Natural killer cell (primary cell): ENCODE data around the gene FHDC1. TPM values are rescaled to one million over a fixed set of nuclear protein-coding genes. Genes with fewer than 3 reads are reported as not detected.
A peak's percentile ranks its signal among the peaks of the same experiment; 100 is the strongest.

Experiments used
- ATAC-seq, 3 donors: fragments of 150-1000 bp in 2 of 3; fragments of 200-7000 bp in 1 of 3; cut with Tn5 transposase; 1 replicate in 1 of 3; 2 replicates in 2 of 3; pipeline ENCODE4 v1.10.0; 2021; ENCODE audit warnings: mild to moderate bottlenecking in 2 of 3, moderate library complexity in 2 of 3
- DNase-seq, 2 donors: peaks; one replicate each; pipeline versions ENCODE4 v3.0.0 to v3.0.0-alpha.2; 2013 to 2021; ENCODE audit warnings: mixed read lengths in 1 of 2
- H3K27ac ChIP-seq: one replicate; pipeline ENCODE4 v1.5.1; 2013; ENCODE audit warnings: mild to moderate bottlenecking, low read length
- H3K27me3 ChIP-seq: one replicate; pipeline ENCODE4 v1.6.1; 2013; ENCODE audit warnings: low read length; ENCODE audit not compliant: control insufficient read depth, insufficient read depth
- H3K36me3 ChIP-seq: one replicate; pipeline ENCODE4 v1.6.1; 2013; ENCODE audit warnings: low read length; ENCODE audit not compliant: control insufficient read depth, insufficient read depth
- H3K4me1 ChIP-seq: one replicate; pipeline ENCODE4 v1.6.1; 2013; ENCODE audit warnings: low read length; ENCODE audit not compliant: control insufficient read depth, insufficient read depth
- H3K4me3 ChIP-seq: one replicate; pipeline ENCODE4 v1.5.1; 2013; ENCODE audit warnings: low read length
- H3K9me3 ChIP-seq: one replicate; pipeline ENCODE4 v1.6.1; 2013; ENCODE audit warnings: low read length; ENCODE audit not compliant: control insufficient read depth, insufficient read depth
- H3K27ac Mint-ChIP-seq, 2 donors: one replicate each; pipeline ENCODE4 v1.8.0; 2022; ENCODE audit warnings: mild to moderate bottlenecking in 2 of 2, mixed read lengths in 2 of 2, moderate library complexity in 1 of 2
- H3K27me3 Mint-ChIP-seq, 2 donors: one replicate each; pipeline ENCODE4 v1.8.0; 2022; ENCODE audit warnings: low read depth in 2 of 2, mixed read lengths in 2 of 2
- H3K36me3 Mint-ChIP-seq: one replicate; pipeline ENCODE4 v1.8.0; 2022; ENCODE audit warnings: mixed read lengths
- H3K4me1 Mint-ChIP-seq, 2 donors: one replicate each; pipeline ENCODE4 v1.8.0; 2022; ENCODE audit warnings: mixed read lengths in 2 of 2
- H3K4me3 Mint-ChIP-seq: one replicate; pipeline ENCODE4 v1.8.0; 2022; ENCODE audit warnings: mild to moderate bottlenecking, moderate library complexity, mixed read lengths
- H3K9me3 Mint-ChIP-seq, 2 donors: one replicate each; pipeline ENCODE4 v1.8.0; 2022; ENCODE audit warnings: mixed read lengths in 2 of 2
- CTCF ChIP-seq: fragments of 200-600 bp; IDR thresholded peaks from one replicate; pipeline ENCODE4 v1.8.0; 2022; ENCODE audit warnings: antibody characterized with exemption
- WGBS: methylation state at CpG from one replicate; pipeline ENCODE4 v1.1.7; 2013; ENCODE audit warnings: missing lambda C conversion rate; ENCODE audit not compliant: insufficient coverage; 5-methylcytosine and 5-hydroxymethylcytosine counted together
- intact Hi-C: fragments of 100-400 bp; cut with micrococcal nuclease; formaldehyde crosslinking; loops from one replicate; pipeline ENCODE4 v1.14.2; 2022
- total RNA-seq, 4 donors: library from RNA; stranded (reverse); fragments of 120-200 nt in 1 of 4; gene quantifications; one replicate each; pipeline versions ENCODE4 v1.2.3 to v1.2.4, GENCODE V29; 2013 to 2022

The FHDC1 gene
- total RNA-seq, 3 donors from 2014 or later (not counting 1 experiment from before 2014, with no cell fraction given): 0.10 to 0.23 (median 0.16) TPM

- peaks cover 2% of the 10 kb centered on the region for H3K4me1 ChIP-seq
- intact Hi-C loops: no loop called here
- H3K27ac ChIP-seq: no peak overlapping the region
- ATAC-seq (no peak), DNase-seq (no peak)
- no peak overlapping the region for H3K4me3 ChIP-seq
- peaks cover 0 to 6% of the 10 kb centered on the region in 2 donors for H3K27me3 Mint-ChIP-seq
- H3K4me1 Mint-ChIP-seq: peaks cover 0 to 5% of the 10 kb centered on the region in 2 donors
- H3K27ac Mint-ChIP-seq: no peak overlapping the region
- 56% methylated on average over 2 of the region's 3 CpGs for WGBS
- H3K36me3 Mint-ChIP-seq: no peaks in the 10 kb centered on the region
- H3K9me3 ChIP-seq: no peaks in the 10 kb centered on the region
- H3K36me3 ChIP-seq: no peaks in the 10 kb centered on the region
- no peaks in the 10 kb centered on the region for H3K9me3 Mint-ChIP-seq
- TF ChIP-seq CTCF: no peak
- H3K4me3 Mint-ChIP-seq: no peak overlapping the region
- no peaks in the 10 kb centered on the region for H3K27me3 ChIP-seq
Observed at GRCh38 chr4:152951348-152951747, 15.2 kb downstream of the FHDC1 start.

- TF ChIP-seq CTCF: no peak
- 86% methylated on average over 1 of the region's 3 CpGs for WGBS
- H3K4me3 Mint-ChIP-seq: no peak overlapping the region
- ATAC-seq (no peak), DNase-seq (no peak)
- no peak overlapping the region for H3K27ac Mint-ChIP-seq
- intact Hi-C loops: no loop called here
- Histone ChIP-seq H3K27me3 (no peaks in the 10 kb centered on the region), H3K27ac (no peak overlapping the region), H3K9me3 (no peaks in the 10 kb centered on the region), H3K4me1 (peaks cover 20% of the 10 kb centered on the region), H3K4me3 (no peak overlapping the region), H3K36me3 (no peaks in the 10 kb centered on the region)
- no peaks in the 10 kb centered on the region for H3K9me3 Mint-ChIP-seq
- no peaks in the 10 kb centered on the region for H3K27me3 Mint-ChIP-seq
- H3K36me3 Mint-ChIP-seq: no peaks in the 10 kb centered on the region
- peaks cover 21 to 26% of the 10 kb centered on the region in 2 donors for H3K4me1 Mint-ChIP-seq
Observed at GRCh38 chr4:152953514-152953913, 17.4 kb downstream of the FHDC1 start.

- H3K9me3 Mint-ChIP-seq: no peaks in the 10 kb centered on the region
- Histone ChIP-seq H3K4me3 (no peak overlapping the region), H3K36me3 (no peaks in the 10 kb centered on the region), H3K4me1 (peaks cover 20% of the 10 kb centered on the region), H3K9me3 (no peaks in the 10 kb centered on the region), H3K27me3 (no peaks in the 10 kb centered on the region), H3K27ac (no peak overlapping the region)
- DNase-seq (no peak), ATAC-seq (no peak)
- intact Hi-C loops: no loop called here
- no CpG with 5 or more reads among the region's 1 CpG for WGBS
- H3K4me3 Mint-ChIP-seq: no peak overlapping the region
- no peaks in the 10 kb centered on the region for H3K36me3 Mint-ChIP-seq
- no peaks in the 10 kb centered on the region for H3K27me3 Mint-ChIP-seq
- TF ChIP-seq CTCF: no peak
- H3K4me1 Mint-ChIP-seq: peaks cover 26 to 36% of the 10 kb centered on the region in 2 donors
- H3K27ac Mint-ChIP-seq: no peak overlapping the region
Observed at GRCh38 chr4:152954741-152955140, 18.6 kb downstream of the FHDC1 start.

GRCh38 chr4:152956147-152956546 is 20.0 kb downstream of the FHDC1 start:
- Mint-ChIP-seq H3K36me3 (no peaks in the 10 kb centered on the region), H3K9me3 (no peaks in the 10 kb centered on the region), H3K27me3 (no peaks in the 10 kb centered on the region), H3K4me1 (peaks cover 26 to 36% of the 10 kb centered on the region in 2 donors), H3K27ac (peak overlapping the region; percentile 82 to 93), H3K4me3 (no peak overlapping the region)
- no peaks in the 10 kb centered on the region for H3K9me3 ChIP-seq
- H3K4me3 ChIP-seq: no peak overlapping the region
- no peak overlapping the region for H3K27ac ChIP-seq
- intact Hi-C loops: no loop called here
- DNase-seq (no peak), ATAC-seq (no peak)
- 87% methylated on average over 2 of the region's 2 CpGs for WGBS
- no peak for TF ChIP-seq CTCF
- H3K36me3 ChIP-seq: no peaks in the 10 kb centered on the region
- H3K4me1 ChIP-seq: peaks cover 20% of the 10 kb centered on the region
- H3K27me3 ChIP-seq: no peaks in the 10 kb centered on the region
